NCI-H187 treated with DMSO at 0.1 percent for 48 hours (cell line): ENCODE data around the gene PTPRN2.
"Not testable (repeated sequence)": the region's sequence is repeated elsewhere in the genome, so short reads cannot be mapped to it uniquely, and the experiment has no call there.

Experiments
- DNase-seq: peaks from one replicate; lab custom pipeline; 2025; lab: John Stamatoyannopoulos, UW

Gene PTPRN2

GRCh38 chr7:158516524-158516923 lies 71.1 kb downstream of the PTPRN2 start:
- no peak for DNase-seq

- DNase-seq, result no peak
Observed at GRCh38 chr7:158512869-158513268, 74.8 kb downstream of the PTPRN2 start.

DNA sequence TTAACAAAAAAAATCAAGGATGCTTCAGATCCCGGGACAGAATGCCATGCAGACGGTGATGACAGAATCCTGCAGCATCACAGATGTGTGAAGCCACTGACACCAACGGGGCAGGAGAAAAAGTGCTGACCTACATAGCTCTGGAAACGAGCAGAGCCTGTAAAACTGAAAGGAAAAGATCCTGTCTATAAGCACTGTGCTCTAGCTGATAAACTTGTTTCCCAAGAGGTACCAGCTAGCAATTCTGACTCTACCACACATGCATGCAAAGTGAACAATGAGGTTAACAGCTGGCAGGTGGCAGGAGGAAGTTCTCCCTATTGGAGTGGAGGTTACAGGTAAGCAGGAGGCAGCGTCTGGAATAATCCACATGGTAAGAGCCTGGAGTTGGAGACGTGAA lies 75.6 kb downstream of the PTPRN2 start:
- DNase-seq, result no peak

- no peak for DNase-seq
Observed at GRCh38 chr7:158508802-158509385, 78.7 kb downstream of the PTPRN2 start.

- DNase-seq, result not testable (repeated sequence)
Observed at GRCh38 chr7:158508321-158508720, 79.3 kb downstream of the PTPRN2 start.

- no peak for DNase-seq
Observed at GRCh38 chr7:158507917-158508316, 79.7 kb downstream of the PTPRN2 start.

GRCh38 chr7:158507175-158507574 lies 80.4 kb downstream of the PTPRN2 start:
- not testable (repeated sequence) for DNase-seq

GRCh38 chr7:158506626-158507025 lies 81.0 kb downstream of the PTPRN2 start:
- DNase-seq, result no peak

- no peak for DNase-seq
Observed at GRCh38 chr7:158505683-158506082, 81.9 kb downstream of the PTPRN2 start.

DNA sequence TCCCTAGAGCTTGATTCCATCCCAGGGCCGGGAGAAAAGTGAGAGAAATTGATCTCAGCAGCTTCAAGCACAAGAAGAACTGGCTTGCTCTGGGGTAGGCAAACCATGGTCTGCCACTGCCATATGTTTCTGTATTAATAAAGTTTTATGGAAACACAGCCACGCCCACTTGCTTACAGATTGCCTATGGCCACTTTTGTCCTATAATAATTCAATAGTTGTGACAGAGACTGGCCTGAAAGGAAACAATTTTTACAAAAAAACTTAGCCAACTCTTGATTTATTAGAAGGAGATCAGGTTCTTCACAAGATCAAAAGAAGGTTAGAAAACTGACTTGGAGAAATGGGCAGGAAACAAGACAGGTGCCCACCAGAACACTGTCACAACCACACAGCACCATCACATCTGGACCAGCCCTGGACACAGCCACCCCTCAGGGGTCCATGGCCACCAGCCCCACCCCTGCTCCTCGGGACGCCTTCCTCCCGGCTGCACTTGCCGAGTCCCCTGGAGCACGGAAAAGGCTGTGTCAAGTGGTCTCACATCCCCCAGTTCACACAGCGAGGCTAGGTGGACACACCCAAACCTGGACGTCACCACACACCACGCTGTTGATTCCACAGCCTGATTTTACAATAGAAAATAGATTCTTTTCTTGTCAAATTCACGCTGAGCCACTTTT lies 85.4 kb downstream of the PTPRN2 start:
- no peak for DNase-seq

- no peak for DNase-seq
Observed at GRCh38 chr7:158501393-158502067, 86.1 kb downstream of the PTPRN2 start.

GRCh38 chr7:158500651-158501052 lies 87.0 kb downstream of the PTPRN2 start:
- no peak for DNase-seq

DNA sequence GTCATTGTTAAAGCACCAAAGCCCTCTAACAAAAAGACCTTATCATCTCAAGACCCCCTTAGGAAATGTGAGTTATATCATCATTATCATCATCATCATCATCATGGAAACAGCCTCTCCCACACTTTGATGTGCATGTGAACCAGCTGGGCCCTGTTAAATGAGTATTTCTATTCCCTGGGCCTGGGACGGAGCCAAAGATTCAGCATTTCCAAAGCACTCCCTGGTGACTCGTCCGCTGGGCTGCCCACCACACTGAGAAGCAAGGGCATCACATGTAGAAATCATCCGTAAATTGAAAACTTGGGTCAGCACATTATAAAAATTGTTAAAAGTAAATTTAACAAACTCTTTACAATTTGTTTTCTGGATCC lies 88.6 kb downstream of the PTPRN2 start:
- no peak for DNase-seq

DNA sequence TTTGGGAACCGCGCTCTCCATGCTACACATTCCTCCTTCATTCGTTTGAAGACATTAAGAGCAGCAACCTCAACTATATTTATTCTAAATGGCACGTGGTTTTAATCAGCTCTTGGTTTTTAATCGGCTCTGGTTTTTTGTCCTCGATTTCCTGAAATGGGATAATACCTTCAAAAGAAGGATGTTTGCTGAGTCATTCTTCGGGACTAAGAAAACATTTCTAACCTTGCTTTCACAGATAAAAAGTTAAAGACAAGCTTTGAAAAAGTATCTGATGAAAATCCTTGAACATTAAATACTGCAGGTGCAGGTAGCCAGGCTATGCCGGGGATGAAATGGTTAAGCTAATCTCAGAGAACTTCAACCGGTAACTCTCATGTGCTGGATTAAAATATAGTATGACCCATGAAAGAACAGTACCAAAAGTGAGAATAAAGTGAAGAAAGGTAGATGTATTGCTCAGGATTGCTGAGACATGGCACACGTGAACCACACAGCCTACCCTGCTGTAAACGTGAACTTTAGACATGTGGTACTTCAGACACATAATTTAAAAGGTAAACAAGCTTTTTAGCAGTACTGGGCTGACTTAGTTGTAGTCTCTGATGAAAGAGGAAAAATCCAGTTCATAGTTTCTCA lies 89.1 kb downstream of the PTPRN2 start:
- no peak for DNase-seq

DNA sequence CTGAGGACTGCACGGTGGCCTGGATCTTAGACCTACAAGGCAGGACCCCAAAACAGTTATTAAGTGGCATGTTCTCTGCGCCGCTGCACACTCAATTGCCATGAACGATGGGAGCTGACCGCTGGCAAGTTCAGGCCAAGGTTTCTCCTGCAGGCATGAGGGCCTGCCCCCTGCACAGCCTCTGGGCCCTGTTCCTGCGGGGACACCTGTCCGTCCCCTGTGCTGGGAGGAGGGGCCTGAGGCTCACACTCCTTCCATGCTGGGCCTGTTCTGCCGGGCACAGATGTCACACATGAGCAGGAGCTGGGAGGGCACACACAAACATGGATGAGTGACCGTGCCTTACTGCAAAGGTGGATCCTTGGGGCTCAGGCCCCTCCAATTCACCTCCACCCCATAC lies 90.0 kb downstream of the PTPRN2 start:
- DNase-seq, result no peak

DNA sequence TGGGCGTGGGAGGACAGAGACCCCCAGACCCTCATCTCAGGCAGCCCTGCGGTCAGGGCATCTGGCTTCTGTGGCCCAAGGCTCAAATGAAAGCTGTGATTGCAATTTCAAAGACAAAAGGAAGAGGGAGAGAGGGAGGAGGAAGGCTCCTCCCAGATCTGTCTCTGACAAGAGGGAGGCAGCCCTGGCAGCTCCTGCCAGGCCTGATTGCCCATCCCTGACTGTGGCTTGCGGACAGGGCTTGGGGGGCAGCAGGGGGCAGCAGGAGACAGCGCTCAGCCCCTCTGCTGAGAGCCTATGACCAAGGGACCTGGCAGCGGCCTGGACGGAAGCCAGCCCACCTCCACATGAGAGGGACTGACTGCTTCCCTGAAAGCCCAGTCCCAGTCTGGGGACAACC lies 91.8 kb downstream of the PTPRN2 start:
- DNase-seq, result no peak

GRCh38 chr7:158495216-158495615 lies 92.4 kb downstream of the PTPRN2 start:
- DNase-seq, result no peak

DNA sequence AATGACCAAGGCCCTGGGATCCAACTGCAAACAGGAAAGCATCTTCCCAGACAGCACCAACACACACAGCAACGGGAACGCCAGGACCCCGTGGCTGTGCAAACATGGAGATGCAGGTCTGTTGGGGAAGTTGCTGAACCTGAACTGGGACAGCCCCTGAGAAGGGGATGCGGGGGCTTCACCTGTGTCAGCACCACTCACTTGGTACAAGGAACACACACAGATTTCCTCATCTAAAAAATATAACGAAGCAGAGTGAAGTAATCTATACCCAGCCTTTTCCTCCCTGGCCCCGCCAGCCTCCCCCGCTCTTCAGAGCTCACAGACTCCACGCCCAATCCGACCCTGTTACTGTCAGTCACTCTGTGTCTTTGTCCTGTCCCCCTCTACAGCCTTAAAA lies 93.0 kb downstream of the PTPRN2 start:
- no peak for DNase-seq

GRCh38 chr7:158494162-158494586 lies 93.4 kb downstream of the PTPRN2 start:
- no peak for DNase-seq

- DNase-seq, result no peak
Observed at GRCh38 chr7:158492367-158492764, 95.3 kb downstream of the PTPRN2 start.

GRCh38 chr7:158491094-158491493 lies 96.5 kb downstream of the PTPRN2 start:
- DNase-seq, result no peak

DNA sequence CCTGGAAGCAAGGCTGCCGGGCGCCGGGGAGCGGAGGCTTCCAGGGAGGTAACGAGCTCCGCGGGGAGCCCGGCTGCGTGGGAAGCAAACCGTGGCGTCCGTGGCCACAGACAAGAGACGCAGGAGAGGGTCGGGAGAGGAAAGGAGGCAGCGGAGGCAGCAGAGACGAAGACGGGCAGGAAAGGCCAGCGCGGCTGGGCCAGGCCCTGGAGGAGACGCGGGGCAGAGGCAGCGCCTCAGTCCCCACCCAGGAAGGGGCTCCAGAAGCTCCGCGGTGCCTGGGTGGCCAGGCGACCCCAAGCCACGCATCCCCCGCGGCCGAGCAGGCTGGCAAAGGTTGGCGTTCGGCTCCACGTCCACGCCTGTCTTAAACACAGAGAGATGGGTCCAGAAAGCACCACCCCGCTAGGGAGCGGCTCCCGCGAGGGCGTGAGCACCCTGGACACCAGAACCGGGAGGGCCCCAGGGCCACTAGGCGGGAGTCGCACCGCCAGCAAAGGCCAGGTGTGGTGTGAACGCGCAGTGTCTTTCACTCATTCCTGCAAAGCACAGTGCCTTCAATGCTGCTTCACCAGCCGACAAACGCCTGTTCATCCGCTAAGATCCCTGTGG lies 97.3 kb downstream of the PTPRN2 start:
- DNase-seq, result no peak
